HG03442 (cell line): ENCODE measurements around the gene GNAI3.

Experiments used
- ATAC-seq: cut with Tn5 transposase; IDR thresholded peaks from one replicate; pipeline ENCODE4 v1.9.1; 2021; ENCODE audit warnings: mild to moderate bottlenecking, moderate library complexity; ENCODE audit not compliant: unreplicated experiment

Gene GNAI3

GRCh38 chr1:109543988-109544735 lies 4.3 kb upstream of the GNAI3 start:
- ATAC-seq: no peak

DNA sequence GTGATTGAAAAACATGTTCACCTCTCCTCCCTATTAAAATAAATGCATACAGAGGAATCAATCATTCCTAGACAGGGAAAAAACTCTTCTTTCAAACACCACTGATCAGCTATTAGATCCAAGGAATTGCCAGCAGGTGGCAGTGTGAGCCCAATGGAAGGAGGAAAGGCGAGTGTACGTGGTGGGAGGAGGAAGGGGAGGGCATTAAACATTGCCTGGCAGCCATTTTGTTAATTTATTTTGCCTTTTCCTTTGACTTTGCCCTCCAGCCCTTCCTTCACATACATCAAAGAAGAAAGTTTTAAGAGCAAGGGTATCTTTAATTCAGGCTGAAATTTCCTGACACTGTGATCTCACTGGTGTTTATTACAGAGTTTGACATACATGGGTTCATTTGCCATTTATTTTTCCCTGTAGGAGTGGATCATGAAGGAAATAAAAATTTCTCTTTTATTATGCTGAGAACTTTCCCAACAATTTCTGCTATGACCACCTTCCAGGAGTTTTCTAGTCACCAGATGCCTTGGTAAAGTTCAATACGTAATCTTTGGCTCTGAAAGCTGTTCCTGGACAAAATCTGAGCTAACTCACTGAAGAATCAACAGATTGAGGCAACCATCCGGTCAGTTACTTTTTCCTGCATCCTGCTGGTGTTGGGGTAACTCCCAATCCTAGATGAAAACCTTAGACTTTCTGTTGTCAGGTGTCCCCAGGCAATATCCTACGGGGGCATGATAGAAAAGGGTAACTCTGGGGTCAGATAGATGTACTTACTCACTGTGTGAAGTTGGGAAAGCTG lies 1.9 kb upstream of the GNAI3 start:
- ATAC-seq: no peak

DNA sequence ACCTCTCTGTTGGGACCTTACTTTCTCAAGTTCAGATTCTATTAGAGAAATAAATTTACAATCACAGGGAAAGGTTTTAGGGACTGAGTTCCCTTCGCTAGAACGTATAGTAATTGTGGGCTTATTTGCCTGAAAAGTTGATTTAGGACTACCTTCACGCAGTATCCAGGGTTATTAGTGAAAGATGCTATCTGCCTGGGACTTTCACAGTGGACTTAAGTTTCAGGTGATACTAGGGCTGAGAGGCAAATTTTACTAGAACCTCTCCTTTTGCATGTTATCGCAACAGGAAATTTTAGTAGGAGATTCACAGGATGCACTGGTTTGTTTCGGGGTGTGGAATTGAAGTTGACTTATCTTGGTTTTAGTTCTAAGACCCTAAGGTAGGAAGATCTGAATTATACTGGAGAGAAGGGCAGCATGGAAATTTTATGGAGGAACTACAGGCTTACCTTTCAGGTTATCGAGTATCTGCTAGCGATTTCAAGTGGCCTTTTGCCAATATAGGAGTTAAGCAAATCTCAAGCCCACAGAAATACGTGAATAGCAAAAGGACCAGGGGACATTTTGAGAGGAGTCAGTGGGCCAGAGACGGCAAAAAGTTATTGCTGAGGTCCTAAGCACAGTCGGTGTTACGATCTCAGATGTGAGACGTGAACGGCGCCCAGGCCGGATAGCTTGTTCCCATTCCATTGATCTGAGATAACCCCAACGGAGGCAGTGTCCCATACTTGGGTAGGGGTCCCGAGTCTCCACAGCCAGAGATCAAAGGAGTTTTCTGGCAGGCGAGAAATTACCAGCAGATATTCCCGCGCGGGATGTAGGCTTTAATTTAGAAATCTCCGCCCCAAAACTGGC lies 723 bp upstream of the GNAI3 start:
- ATAC-seq: no peak

DNA sequence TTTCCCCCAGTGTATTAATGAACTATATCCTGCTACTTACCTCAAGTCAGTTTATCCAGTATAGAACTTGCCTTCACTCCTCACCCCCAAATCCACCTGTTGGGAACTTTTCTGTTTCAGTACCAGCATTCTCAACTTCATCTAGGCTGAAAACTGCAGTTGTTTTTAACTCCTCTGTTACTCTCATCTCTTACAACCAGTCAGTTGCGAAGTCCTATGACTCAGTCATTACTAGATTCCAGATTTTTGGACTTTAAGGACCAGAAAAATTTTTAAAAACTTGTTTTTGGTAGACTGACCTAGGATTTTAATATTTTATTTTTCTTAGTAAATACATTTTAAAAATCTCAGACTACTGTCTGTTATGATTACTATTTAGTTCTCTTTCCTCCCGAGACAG lies 8.1 kb downstream of the GNAI3 start:
- no peak for ATAC-seq

DNA sequence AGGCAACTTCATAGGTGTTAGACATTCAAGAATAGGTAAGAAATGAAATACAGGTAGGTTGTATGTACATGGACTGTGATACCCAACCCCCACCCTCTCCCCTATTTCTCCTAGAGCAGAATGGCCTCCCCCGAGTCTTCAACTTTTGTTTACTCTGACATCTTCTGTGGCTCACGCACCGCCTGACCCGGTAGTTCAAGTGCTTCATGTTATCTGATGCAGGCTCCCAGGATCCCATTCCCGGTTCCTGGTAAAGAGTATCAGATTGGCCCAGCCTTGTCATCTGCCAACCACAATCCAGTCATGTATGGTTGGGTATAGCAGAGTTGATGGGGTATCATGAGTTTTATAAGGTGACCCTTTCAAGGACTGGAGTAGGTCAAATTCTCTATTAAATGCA lies 9.1 kb downstream of the GNAI3 start:
- ATAC-seq: no peak

GRCh38 chr1:109559995-109560394 lies 11.6 kb downstream of the GNAI3 start:
- no peak for ATAC-seq

- no peak for ATAC-seq
Measured at GRCh38 chr1:109564194-109564878, 15.9 kb downstream of the GNAI3 start.

- ATAC-seq: no peak
Measured at GRCh38 chr1:109565241-109565640, 16.8 kb downstream of the GNAI3 start.

DNA sequence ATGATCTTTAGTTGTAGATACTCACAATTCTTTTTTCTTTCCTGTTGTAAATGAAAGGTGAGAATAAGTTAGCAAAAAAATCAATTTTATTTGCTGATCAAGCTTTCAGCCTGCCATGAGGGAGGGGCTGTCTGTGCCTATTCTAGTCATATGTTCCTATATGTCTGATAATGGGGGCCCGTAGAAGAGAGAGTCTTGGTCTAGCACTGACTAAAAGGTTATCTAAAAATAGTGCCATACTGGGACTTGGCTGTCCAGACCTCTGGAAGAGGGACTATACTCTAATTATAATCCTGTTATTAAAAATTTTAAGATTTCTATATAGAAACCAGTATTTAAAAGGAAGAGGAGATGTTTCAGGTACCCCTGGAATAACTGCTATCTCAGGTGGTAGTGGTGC lies 18.6 kb downstream of the GNAI3 start:
- ATAC-seq: no peak

DNA sequence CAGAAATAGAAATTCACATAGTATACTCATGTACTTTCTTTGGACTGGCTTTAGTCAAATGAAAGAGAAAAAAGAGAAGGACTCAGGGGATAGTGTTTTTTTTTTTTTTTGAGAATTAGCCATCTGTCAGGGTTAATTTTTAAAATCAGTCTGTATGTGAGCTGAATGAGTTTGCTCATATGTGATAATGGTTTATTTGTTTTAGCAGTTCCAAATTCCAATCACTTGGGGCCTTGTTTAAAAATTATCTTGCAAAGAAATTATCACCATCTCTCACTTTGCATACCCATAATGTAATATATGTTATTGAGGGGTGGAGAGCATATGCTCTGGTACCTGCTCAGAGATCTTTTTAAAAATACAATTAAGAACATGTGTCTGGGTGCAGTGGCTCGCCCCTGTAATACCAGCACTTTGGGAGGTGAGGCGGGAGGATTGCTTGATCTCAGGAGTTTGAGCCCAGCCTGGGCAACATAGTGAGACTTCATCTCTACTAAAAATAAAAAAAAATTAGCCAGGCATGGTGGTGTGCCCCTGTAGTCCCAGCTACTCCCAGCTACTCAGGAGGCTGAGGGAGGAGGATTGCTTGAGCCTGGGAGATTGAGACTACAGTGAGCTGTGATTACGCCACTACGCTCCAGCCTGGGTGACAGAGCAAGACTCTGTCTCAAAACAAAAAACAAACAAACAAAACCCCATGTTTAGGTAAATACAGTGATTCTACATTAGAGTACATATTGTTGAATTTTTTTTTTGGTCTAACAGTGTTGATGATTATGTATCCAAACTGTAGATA lies 19.7 kb downstream of the GNAI3 start:
- no peak for ATAC-seq

DNA sequence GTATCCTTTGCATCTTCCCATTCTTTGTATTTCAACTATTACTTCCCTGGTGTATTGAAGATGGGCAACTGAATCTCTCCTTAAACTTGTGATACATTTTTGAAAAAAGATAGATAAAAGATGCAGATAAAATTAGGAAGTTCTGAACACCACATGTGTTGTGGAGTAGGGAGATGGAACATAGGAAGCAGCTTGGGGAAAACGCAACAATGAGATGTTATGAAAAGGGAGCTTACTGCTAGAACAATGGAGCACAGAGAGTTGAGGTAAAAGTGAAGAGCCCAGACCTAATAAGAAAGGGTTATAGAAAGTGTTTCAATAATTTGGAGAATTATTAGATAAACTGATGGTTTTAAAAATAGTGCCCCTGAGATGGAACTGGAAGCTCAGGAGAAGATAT lies 20.9 kb downstream of the GNAI3 start:
- ATAC-seq: no peak

DNA sequence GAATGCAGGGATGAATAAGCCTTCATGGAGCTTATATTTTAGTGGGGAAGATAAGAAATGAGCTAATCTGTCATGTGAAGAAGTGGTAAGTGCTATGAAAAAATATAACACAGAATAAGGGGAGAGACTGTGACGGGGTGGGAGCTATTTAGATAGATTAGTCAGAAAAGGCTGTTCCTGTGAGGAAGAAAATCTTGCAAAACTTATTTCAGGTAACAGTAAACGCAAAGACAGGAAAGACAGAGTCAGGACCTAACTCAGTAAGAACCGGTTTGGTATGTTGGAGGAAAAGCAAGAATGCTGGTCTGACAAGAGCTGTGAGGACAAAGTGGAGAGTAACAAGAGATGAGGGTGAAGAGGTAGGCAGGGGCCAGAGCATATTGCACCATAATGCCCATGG lies 22.0 kb downstream of the GNAI3 start:
- ATAC-seq: no peak

GRCh38 chr1:109573785-109574184 lies 25.4 kb downstream of the GNAI3 start:
- ATAC-seq: no peak

GRCh38 chr1:109578947-109579443 lies 30.6 kb downstream of the GNAI3 start:
- no peak for ATAC-seq

- ATAC-seq: no peak
Measured at GRCh38 chr1:109579491-109579890, 31.1 kb downstream of the GNAI3 start.

- no peak for ATAC-seq
Measured at GRCh38 chr1:109582021-109582420, 33.6 kb downstream of the GNAI3 start.

GRCh38 chr1:109584766-109585165 lies 36.4 kb downstream of the GNAI3 start:
- ATAC-seq: no peak

DNA sequence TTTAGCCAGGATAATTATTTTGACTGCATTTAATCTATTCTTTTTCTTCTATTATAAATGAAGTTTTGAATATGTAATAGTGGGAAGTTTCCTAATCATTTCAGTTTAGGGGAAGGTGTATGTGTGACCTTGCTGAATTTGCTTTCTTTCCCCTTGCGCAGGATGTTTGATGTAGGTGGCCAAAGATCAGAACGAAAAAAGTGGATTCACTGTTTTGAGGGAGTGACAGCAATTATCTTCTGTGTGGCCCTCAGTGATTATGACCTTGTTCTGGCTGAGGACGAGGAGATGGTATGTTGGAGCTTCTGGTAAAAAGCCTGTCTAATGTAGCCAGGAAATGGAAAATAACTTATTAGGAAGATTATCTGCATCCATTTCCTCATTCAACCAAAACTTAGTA lies 37.6 kb downstream of the GNAI3 start:
- no peak for ATAC-seq

DNA sequence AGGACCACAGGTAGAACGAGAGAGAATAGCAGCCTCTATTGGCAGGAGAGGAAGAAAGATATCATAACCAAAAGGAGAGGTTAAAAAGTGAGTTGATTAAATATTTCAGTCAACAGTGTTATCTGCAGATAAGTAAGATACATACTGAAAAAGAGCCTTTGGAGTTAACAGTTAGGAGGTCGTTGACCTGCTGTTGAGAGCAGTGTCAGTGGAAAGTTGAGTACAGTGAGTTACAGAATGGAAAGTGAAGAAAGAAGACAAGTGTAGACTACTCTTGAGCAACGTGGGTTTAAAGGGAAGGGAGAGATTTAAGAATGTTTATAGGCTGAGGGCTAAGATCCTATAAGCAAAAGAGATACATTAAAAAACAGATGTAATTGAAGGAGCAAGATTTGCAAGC lies 40.8 kb downstream of the GNAI3 start:
- no peak for ATAC-seq

GRCh38 chr1:109589679-109590078 lies 41.3 kb downstream of the GNAI3 start:
- ATAC-seq: no peak
